Esophagus muscularis mucosa (tissue), 4 donors: ENCODE data around the gene DISC1. TPM values are rescaled to one million over a fixed set of nuclear protein-coding genes. Genes with fewer than 3 reads are reported as not detected.

Source experiments
- DNase-seq: peaks from one replicate; pipeline ENCODE4 v3.0.0-alpha.2; 2017; ENCODE audit errors: extremely low spot score
- H3K27ac ChIP-seq, 4 donors: fragments of 200-600 bp; sonication (generic); replicated peaks in 1 of 4; 1 replicate in 3 of 4; 2 replicates in 1 of 4; pipeline ENCODE4 v1.5.1; 2016 to 2019; ENCODE audit warnings: mild to moderate bottlenecking in 1 of 4
- H3K27me3 ChIP-seq, 4 donors: fragments of 200-600 bp; sonication (generic); one replicate each; pipeline versions ENCODE4 v1.5.1 to v1.6.0; 2016 to 2019
- H3K36me3 ChIP-seq, 4 donors: fragments of 200-600 bp; sonication (generic); one replicate each; pipeline ENCODE4 v1.5.1; 2016 to 2019
- H3K4me1 ChIP-seq, 4 donors: fragments of 200-600 bp; sonication (generic); one replicate each; pipeline ENCODE4 v1.5.1; 2016 to 2019
- H3K4me3 ChIP-seq, 4 donors: fragments of 200-600 bp; sonication (generic); 1 replicate in 2 of 4; 2 replicates in 2 of 4; pipeline ENCODE4 v1.5.1; 2016 to 2019; ENCODE audit warnings: mild to moderate bottlenecking in 4 of 4, moderate library complexity in 1 of 4
- H3K9me3 ChIP-seq, 4 donors: fragments of 200-600 bp; sonication (generic); 1 replicate in 3 of 4; 2 replicates in 1 of 4; pipeline ENCODE4 v1.5.1; 2016 to 2019
- CTCF ChIP-seq, 3 experiments: fragments of 200-600 bp in 2 of 3; fragments of 450-650 bp in 1 of 3; sonication (generic) in 2 of 3; IDR thresholded peaks; one replicate each; pipeline ENCODE4 v1.5.1; 2017 to 2019; ENCODE audit warnings: antibody characterized with exemption in 3 of 3, mild to moderate bottlenecking in 2 of 3, moderate library complexity in 1 of 3
- EP300 ChIP-seq: sonication (generic); formaldehyde crosslinking; IDR thresholded peaks from one replicate; pipeline ENCODE4 v1.6.1; 2017; ENCODE audit warnings: antibody characterized with exemption
- POLR2A ChIP-seq: fragments of 450-650 bp; IDR thresholded peaks from one replicate; pipeline ENCODE4 v1.6.1; 2017; ENCODE audit warnings: antibody characterized with exemption, moderate library complexity, mild to moderate bottlenecking, low read depth
- POLR2AphosphoS5 ChIP-seq, 2 donors: sonication (generic); formaldehyde crosslinking; IDR thresholded peaks; one replicate each; pipeline ENCODE4 v1.6.1; 2017; ENCODE audit warnings: antibody characterized with exemption in 2 of 2
- WGBS: methylation state at CpG from one replicate; pipeline ENCODE4 v1.1.5; 2018; 5-methylcytosine and 5-hydroxymethylcytosine counted together
- intact Hi-C: fragments of 100-400 bp; cut with DNase I; formaldehyde crosslinking; loops from one replicate; pipeline ENCODE4 v1.15.1; 2023
- total RNA-seq, 4 donors: library from RNA; depleted of rRNA; stranded (reverse); fragments of >200 nt; gene quantifications; one replicate each; pipeline versions ENCODE4 v1.1.0 to v1.2.1, GENCODE V29; 2016

Gene DISC1
- total RNA-seq, 4 donors from 2014 or later, result 5.3 to 6.6 (median 6.2) TPM

GRCh38 chr1:231817801-231818200 is 191.2 kb downstream of the DISC1 start:
- DNase-seq, result no peak
- Histone ChIP-seq H3K9me3 (no peaks in the 10 kb centered on the region), H3K27me3 (no peaks in the 10 kb centered on the region), H3K36me3 (peaks cover 0 to 10% (median 0%) of the 10 kb centered on the region in 4 donors), H3K4me1 (peaks cover 0 to 19% (median 0%) of the 10 kb centered on the region in 4 donors), H3K4me3 (no peak overlapping the region), H3K27ac (peak overlapping the region in 2 of 4 donors; percentile 29 to 32)
- 87% methylated on average over 2 of the region's 2 CpGs for WGBS
- no peak for TF ChIP-seq POLR2A
- TF ChIP-seq POLR2AphosphoS5 (IDR thresholded peaks at IDR 0.05), result no peak
- no peak for TF ChIP-seq EP300
- TF ChIP-seq CTCF (IDR thresholded peaks at IDR 0.05), result no peak
- intact Hi-C loops, result no loop called here

- Histone ChIP-seq H3K27me3 (no peaks in the 10 kb centered on the region), H3K27ac (peak overlapping the region in 2 of 4 donors; percentile 29 to 32), H3K36me3 (peaks cover 0 to 11% (median 0%) of the 10 kb centered on the region in 4 donors), H3K9me3 (no peaks in the 10 kb centered on the region), H3K4me1 (peaks cover 0 to 19% (median 0%) of the 10 kb centered on the region in 4 donors), H3K4me3 (no peak overlapping the region)
- intact Hi-C loops, result no loop called here
- TF ChIP-seq POLR2AphosphoS5 (IDR thresholded peaks at IDR 0.05), result peak; percentile 48 to 55
- TF ChIP-seq CTCF (IDR thresholded peaks at IDR 0.05), result no peak
- 70% methylated on average over 6 of the region's 6 CpGs for WGBS
- no peak for DNase-seq
Observed at GRCh38 chr1:231818337-231818736, 191.7 kb downstream of the DISC1 start.

GRCh38 chr1:231821281-231821680 is 194.7 kb downstream of the DISC1 start:
- intact Hi-C loops, result no loop called here

GRCh38 chr1:231822041-231822440 is 195.5 kb downstream of the DISC1 start:
- intact Hi-C loops, result no loop called here
- WGBS, result 90% methylated on average over 6 of the region's 6 CpGs
- Histone ChIP-seq H3K27me3 (no peaks in the 10 kb centered on the region), H3K36me3 (peaks cover 0 to 11% (median 0%) of the 10 kb centered on the region in 4 donors), H3K9me3 (no peaks in the 10 kb centered on the region), H3K27ac (no peak overlapping the region), H3K4me1 (peaks cover 0 to 24% (median 0%) of the 10 kb centered on the region in 4 donors), H3K4me3 (no peak overlapping the region)
- DNase-seq, result no peak
- TF ChIP-seq POLR2AphosphoS5 (IDR thresholded peaks at IDR 0.05) (no peak), POLR2A (no peak), EP300 (no peak), CTCF (IDR thresholded peaks at IDR 0.05) (no peak)

More at GRCh38 chr1:231821281-231821680, 194.7 kb downstream of the DISC1 start:
- Histone ChIP-seq H3K27me3 (no peaks in the 10 kb centered on the region), H3K9me3 (no peaks in the 10 kb centered on the region), H3K4me1 (peaks cover 0 to 19% (median 0%) of the 10 kb centered on the region in 4 donors), H3K27ac (no peak overlapping the region), H3K4me3 (no peak overlapping the region), H3K36me3 (peaks cover 0 to 11% (median 0%) of the 10 kb centered on the region in 4 donors)
- WGBS, result 72% methylated on average over 3 of the region's 3 CpGs
- DNase-seq, result no peak
- TF ChIP-seq POLR2AphosphoS5 (IDR thresholded peaks at IDR 0.05), result no peak
- no peak for TF ChIP-seq POLR2A
- TF ChIP-seq CTCF (IDR thresholded peaks at IDR 0.05), result no peak
- TF ChIP-seq EP300, result no peak

GRCh38 chr1:231826566-231826965 is 200.0 kb downstream of the DISC1 start:
- no peak overlapping the region for H3K27ac ChIP-seq
- TF ChIP-seq EP300 (no peak), CTCF (IDR thresholded peaks at IDR 0.05) (no peak), POLR2A (no peak), POLR2AphosphoS5 (IDR thresholded peaks at IDR 0.05) (no peak)
- no peak overlapping the region for H3K4me3 ChIP-seq
- peaks cover 6 to 22% (median 10%) of the 10 kb centered on the region in 4 donors for H3K4me1 ChIP-seq
- intact Hi-C loops, result no loop called here
- no peaks in the 10 kb centered on the region for H3K9me3 ChIP-seq
- DNase-seq, result no peak
- H3K27me3 ChIP-seq, result no peaks in the 10 kb centered on the region
- peaks cover 0 to 5% (median 0%) of the 10 kb centered on the region in 4 donors for H3K36me3 ChIP-seq
- 97% methylated on average over 1 of the region's 1 CpG for WGBS
